Activated CD8-positive, alpha-beta memory T cell treated with anti-CD3 and anti-CD28 coated beads, Interleukin-2, amount 50 U/mL, for 4 hours (primary cell): ENCODE results near the gene MAGEB4.
"Not testable (repeated sequence)": the region's sequence is repeated elsewhere in the genome, so short reads cannot be mapped to it uniquely, and the experiment has no call there.

Source experiments
- DNase-seq: peaks from one replicate; pipeline ENCODE4 v3.0.0-alpha.2; 2020

The MAGEB4 gene, protein sequence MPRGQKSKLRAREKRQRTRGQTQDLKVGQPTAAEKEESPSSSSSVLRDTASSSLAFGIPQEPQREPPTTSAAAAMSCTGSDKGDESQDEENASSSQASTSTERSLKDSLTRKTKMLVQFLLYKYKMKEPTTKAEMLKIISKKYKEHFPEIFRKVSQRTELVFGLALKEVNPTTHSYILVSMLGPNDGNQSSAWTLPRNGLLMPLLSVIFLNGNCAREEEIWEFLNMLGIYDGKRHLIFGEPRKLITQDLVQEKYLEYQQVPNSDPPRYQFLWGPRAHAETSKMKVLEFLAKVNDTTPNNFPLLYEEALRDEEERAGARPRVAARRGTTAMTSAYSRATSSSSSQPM

DNA sequence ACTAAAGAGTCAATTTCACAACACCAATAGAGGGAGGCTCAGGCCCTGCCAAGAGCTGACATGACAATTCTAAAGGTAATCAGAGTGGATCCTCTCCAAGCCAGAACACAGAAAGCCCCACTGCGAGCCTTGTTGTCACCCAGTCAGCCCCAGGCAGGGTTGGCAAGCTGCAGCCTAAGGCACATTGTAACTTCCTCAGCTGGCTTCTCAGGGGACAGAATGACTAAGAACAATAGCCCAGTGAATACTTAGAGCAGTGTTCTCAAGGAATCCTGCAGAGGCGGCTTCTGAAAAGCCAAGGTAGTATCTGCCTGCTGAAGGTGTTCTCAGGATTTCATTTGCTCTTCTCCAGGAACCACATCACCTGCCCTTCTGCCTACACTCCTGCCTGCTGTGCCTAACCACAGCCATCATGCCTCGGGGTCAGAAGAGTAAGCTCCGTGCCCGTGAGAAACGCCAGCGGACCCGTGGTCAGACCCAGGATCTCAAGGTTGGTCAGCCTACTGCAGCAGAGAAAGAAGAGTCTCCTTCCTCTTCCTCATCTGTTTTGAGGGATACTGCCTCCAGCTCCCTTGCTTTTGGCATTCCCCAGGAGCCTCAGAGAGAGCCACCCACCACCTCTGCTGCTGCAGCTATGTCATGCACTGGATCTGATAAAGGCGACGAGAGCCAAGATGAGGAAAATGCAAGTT lies at the start of gene MAGEB4:
Gene MAGEB4, plus strand, starts transcription at position 277 of the 692 bp plus-strand sequence. Its CDS starts 136 bp downstream, at position 413.
- no peak for DNase-seq

DNA sequence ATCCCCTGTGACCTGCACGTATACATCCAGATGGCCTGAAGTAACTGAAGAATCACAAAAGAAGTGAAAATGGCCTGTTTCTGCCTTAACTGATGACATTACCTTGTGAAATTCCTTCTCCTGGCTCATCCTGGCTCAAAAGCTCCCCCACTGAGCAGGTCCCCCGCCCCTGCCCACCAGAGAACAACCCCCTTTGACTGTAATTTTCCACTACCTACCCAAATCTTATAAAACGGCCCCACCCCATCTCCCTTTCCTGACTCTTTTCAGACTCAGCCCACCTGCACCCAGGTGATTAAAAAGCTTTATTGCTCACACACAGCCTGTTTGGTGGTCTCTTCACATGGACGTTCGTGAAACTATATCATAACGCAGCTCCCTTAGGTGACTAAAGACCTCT lies 47.9 kb upstream of the MAGEB4 start:
- DNase-seq: not testable (repeated sequence)

DNA sequence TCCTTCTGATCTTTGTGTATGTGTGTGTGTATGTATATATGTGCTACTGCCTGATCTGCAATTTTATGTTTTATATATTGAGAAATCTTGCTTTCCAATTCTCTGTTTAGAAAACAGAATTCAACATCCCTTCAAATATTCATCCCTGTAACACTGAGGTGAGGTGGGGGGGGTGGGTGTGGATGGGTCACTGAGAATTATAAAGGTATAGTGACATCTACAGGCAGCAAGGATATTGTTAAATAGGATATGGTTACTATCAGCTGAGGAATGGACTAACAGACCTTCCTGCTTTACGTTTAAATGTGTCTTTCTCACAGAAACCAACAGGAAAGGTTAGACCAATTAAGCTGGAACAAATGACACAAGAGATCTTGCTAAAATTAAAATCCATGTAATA lies 45.5 kb upstream of the MAGEB4 start:
- DNase-seq: no peak

DNA sequence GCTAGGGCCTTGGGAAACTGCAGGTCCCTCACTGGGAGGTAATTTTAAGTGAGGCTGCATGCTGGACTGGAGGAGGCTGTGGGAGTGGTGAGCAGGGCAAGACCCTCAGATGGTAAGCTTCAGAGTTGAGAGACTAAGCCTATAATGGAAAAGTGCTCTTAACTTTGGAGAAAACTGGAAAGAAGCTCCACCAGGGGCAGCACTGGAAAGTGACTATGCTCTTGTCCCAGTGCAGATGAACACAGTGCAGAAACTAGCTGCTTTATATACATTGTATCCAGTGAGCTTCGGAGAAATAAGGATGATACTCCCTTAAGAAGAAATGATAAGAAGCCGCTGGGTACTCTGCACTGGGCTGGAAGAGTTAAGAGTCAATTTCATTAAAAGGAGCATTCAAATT lies 29.6 kb upstream of the MAGEB4 start:
- DNase-seq: no peak

DNA sequence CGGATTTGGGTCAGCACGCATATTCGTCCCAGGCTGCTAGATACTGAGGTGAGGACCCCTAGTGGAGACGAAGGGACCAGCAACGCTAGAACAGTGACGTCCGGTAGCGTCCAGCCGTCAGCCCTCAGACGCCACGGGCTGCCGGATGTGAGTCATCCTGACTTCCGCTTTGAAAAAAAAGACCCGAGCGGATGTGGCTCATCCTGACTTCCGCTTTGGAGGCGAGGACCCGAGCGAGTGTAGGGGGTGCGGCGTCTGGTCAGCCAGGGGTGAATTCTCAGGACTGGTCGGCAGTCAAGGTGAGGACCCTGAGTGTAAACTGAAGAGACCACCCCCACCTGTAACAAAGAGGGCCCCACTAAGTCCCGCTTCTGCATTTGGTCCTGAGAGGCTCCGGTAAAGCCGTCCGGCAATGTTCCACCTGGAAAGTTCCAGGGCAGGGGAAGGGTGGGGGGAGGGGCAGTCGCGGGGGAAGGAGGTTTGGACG lies 26.4 kb upstream of the MAGEB4 start, which contains the start of gene MAGEB2:
Gene MAGEB2, plus strand, starts transcription at position 207 of the 487 bp plus-strand sequence. CDS start 3,018 bp downstream, outside the sequence.
- DNase-seq: no peak

DNA sequence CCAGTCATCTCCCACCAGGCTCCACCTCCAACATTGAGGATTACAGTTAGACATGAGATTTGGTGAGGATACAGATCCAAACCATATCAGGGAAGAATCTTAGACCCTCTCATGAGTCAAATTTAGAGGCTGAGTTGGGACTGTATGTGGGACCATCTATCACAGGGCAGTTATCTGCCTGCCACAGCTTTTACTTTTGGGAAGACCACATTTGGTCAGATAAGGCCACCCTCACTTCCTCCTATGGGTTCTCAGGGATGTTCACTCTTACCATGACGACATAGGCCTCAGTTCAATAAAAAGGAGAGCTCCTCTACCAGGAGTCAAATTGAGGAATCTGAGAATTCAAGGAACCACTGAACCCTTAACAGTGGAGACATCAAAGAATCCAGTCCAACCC lies 24.3 kb upstream of the MAGEB4 start:
- no peak for DNase-seq

DNA sequence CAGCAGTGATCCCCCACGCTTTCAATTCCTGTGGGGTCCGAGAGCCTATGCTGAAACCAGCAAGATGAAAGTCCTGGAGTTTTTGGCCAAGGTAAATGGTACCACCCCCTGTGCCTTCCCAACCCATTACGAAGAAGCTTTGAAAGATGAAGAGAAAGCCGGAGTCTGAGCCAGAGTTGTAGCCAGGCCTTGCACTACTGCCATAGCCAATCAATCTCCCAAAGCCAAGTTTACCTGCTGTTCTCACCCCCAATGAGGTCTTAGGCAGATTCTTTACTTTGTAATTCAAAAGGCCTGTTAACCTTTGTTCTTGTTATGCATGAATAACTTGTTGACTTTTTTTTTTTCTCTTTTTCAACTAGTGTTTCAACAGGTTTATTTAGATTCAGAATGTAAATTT lies 22.4 kb upstream of the MAGEB4 start:
- DNase-seq: no peak

DNA sequence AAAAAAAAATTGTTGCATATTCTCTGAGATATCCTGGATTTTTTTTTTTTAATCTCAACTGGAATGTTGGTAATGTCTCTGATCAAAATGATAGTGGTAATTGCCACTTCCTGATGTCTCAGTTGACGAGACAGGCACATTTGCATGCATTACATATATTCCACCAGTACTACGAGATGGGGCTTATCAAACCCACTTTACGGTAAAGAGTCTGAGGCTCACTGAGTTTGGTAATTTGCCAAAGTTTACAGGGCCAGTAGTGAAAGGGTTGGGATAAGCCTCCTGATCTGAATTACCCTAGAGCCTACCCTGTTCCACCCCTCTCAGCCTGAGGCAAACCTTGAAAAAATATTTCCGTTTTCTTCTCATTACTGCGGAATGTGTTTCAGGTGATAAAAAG lies 21.1 kb upstream of the MAGEB4 start:
- no peak for DNase-seq

DNA sequence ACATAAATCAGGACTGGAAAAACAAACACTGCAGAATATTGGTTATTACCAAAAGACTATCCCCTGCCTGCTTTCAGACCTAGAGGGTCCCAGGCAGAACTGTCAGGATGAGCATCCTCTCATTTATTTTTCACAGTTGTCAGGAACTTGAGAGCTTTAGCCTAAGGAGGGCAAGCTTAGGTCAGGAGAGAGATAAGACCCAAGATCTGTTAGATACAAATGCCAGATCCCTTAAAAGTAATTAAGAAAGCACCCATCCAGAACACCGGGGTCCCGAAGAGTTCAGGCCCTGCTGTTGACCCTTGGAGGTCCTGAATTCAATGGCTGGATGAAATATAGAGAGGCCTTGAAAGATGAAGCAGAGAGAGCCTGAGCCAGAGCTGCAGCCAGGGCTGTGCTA lies 17.3 kb upstream of the MAGEB4 start:
- no peak for DNase-seq

DNA sequence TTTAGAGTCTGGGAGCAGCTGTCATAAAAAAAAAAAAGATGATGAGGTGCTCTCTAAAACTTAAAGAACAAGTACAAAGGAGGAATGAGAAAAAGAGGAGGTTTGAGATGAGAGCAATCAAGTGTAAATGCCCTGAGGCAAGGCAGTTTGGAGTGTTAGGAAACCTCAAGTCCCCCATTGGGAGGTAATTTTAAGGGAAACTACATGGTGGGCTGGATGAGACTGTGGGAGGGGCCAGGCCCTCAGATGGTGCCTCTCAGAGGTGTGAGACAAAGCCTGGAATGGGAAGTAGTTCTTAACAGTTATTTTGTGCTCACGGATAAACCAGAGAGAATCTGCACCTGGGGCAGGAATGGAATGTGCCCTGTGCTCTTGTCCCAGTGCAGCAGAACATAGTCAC lies 13.3 kb upstream of the MAGEB4 start:
- DNase-seq: no peak

DNA sequence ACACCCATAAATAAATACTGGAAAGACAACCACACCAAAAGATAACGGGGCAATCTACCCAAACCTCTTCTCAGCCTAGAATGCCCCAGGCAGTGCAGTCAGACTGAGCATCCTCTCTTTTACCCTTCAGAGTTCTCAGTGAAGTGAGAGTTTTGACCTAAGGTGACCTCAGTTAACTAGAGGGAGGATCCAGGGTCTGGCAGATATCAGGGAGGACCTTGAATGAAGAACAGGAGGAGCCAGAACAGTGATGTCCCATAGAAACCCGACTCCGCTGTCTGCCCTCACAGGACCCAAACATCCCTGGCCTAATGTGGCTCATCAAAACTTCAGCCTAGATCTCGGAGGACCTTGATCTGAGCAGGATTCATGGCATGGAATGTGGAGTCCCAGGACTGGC lies 11.4 kb upstream of the MAGEB4 start, which contains the start of gene MAGEB3:
Gene MAGEB3, plus strand, starts transcription at position 263 of the 400 bp plus-strand sequence. CDS start 5,268 bp downstream, outside the sequence.
- no peak for DNase-seq

DNA sequence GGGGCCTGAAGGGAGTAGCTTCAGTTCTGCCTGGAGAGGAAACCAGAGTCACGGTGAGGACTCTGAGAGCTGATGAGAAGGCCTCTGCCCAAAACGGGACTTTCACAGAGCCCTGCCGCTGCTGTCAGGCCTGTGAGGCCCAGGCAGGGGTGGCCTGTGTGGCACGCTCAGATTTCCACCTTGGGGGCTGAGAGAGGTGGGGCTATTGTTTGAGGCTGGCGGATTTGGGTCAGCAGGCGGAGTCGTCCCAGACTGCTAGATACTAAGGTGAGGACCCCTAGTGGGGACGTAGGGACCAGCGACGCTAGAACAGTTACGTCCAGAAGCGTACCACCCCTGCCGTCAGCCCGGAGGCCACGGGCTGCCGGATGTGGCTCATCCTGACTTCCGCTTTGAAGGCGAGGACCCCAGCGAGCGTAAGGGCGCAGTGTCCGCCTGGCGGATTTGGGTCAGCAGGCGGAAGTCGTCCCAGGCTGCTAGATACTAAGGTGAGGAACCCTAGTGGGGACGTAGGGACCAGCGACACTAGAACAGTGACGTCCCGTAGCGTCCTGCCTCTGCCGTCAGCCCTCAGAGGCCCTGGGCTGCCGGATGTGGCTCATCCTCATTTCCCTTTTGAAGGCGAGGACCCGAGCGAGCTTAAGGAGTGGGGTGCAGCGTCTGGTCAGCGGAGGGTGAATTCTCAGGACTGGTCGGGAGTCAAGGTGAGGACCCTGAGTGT lies 5.1 kb downstream of the MAGEB4 start, which contains the start of gene MAGEB1:
Gene MAGEB1, plus strand, starts transcription at position 378 of the 721 bp plus-strand sequence. CDS start 3,348 bp downstream, outside the sequence.
- DNase-seq: no peak

DNA sequence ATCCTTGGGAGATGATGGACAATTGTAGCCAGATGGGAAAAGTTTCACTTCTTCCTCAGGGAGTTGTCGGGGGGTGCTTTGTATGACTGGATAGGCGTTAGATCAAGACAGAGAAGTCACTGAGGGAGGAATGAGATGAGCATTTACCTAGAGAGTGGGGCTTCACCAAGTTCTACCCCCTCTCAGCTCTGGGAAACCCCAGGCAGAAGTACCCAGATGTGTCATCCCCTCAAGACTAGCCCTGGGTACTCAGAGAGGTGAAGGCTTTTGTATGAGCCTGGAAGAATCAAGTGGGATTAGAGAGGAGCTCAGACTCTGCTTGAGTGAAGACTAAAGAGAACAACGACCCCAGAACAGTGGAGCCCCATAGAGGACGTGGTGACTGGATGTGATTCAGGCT lies 7.1 kb downstream of the MAGEB4 start:
- DNase-seq: no peak

DNA sequence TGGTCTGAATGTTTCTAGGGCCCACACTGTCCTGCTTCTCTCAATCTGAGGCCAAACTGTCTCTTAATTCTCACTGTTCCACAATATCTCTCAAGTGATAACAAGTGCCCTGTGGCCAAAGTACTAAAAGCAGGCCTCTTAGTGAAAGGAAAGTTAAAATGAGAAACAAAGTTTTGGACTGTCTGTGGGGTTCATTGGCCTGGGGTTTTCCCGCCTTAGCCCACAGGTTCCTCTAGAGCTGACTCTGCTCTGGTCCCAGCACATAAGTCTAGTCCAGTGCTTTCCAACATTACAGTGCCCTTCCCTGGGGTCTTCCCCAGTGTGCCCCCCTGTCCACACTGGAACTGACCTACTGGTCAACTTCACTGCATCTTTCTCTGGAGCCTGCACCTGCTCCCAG lies 11.5 kb downstream of the MAGEB4 start:
- DNase-seq: no peak

DNA sequence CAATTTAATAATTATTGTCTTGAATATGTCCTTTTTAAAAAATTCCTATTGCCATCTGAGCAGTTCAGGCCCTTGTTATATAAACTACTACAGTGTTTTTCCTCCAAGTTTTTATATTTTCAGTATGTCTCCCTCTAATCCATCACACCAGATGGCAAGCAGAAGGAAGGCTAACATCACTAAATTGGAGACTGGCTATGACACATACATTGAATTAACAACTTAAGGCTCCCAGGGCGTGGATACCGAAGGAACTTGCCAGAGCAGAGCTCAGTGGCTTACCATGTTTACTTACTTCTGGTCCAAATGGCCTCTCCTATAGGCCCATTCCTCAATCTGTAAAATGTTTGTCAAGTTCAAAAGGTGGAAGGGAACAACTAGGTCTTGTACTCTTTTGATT lies 18.1 kb downstream of the MAGEB4 start:
- DNase-seq: no peak

DNA sequence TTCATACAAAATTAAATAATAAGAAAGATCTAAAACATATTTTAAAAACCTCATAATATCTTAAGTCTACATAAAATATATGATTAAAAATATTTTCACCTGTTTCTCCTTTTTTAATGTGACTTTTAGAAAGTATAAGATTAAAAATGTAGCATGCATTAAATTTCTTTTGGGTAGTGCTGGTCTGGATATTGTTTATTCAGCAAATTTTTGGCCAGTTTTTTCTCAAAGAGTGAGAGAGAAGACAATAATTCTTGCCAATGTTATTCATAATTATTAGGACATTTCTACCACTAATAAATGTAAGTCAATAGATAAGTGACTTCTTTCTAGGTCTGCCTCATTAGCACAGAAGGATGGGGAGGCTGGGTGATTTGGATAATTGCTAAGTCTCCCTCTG lies 19.2 kb downstream of the MAGEB4 start:
- no peak for DNase-seq

DNA sequence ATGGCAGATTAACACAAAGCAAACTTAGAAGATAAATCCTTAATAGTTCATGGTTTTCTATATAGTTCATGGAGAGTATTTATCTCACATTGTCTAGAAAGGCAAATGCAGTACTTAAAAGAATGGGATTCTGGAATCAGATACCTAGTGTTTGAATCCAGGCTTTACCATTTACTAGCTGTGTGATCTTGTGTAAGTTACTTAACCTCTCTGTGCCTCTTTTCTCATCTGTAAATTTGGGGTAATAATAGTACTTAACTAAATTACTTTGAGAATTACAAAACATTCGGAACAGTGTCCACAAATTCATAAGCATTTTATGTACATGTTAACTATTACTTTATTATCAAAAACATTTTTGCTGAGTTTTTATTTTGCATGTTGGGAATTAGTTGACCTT lies 21.0 kb downstream of the MAGEB4 start:
- no peak for DNase-seq

DNA sequence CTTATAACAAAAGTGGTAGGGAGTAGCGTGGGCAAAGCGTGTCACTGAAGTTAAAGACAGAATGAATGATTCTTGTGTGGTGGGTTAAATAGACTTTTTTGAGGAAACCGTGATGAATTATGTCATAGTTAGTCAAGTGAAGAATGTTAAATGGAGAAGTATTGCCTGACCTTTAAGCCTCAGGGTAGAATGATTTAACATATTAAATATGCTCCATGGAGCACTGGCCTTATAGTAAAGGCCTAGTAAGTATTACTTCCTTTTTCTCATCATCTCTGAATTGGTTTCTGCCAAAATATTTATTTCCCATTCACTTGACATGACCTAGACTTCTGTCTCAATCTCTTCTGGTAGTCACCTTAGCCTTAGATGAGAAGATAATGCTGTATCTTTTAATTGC lies 28.8 kb downstream of the MAGEB4 start:
- DNase-seq: no peak

DNA sequence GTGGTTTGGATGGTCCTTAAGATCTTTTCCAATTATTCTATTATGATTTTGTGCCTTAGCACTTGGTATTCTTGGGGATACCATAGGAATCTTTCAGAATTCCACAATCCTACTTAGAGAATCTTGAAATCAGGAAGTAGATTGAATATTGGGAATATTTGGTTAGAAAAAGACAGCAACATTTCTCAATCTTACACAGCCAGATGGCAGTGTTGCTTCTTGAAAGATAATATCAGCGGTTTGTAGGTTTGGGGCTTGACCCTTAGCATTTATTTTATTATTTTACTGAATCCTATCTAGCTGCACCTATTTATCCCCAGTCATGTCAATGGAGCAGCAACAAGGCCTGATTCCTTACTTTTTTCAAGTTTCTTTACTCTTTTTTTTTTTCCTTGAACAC lies 33.7 kb downstream of the MAGEB4 start:
- no peak for DNase-seq

DNA sequence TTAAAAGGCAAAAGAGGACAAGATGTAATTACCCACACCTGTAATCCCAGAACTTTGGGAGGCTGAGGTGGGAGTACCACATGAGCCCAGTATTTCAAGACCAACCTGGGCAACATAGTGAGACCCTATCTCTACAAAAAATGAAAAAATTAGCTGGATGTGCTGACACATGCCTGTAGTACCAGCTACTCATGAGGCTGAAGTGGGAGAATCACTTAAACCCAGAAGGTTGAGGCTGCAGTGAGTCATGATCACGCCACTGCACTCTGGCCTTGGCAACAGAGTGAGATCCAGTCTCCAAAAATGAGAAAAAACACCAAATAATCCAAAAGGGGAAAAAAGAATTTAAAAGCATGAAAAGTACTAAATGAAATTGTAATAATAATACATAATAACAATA lies 36.6 kb downstream of the MAGEB4 start:
- DNase-seq: no peak

DNA sequence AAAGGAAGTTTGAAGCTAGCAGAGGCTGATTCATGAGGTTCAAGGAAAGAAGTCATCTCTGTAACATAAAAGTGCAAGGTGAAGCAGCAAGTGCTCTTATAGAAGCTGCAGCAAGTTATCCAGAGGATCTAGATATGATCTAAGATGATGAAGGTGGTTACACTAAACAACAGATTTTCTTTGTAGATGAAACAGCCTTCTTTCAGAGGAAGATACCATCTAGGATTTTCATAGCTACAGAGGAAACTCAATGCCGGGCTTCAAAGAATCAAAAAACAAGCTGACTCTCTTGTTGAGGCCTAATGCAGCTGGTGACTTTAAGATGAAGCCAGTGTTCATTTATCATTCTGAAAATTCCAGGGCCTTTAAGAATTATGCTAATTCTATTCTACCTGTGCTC lies 38.6 kb downstream of the MAGEB4 start:
- no peak for DNase-seq

DNA sequence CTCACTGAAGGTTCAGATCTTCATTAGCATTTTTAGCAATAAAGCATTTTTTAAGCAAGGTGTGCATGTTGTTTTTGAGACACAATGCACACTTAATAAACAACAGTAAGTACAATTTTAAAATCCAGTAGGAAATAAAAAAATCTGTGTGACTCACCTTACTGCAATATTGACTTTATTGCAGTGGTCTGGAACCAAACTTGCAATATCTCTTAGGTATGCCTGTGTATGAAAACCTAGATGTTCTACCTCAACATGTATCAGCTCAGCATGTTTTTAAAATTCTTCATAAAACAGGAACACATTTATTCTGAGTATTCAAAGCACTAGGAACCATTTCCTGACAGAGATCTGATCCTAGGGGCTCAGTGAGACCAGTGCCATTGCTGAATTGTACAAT lies 40.7 kb downstream of the MAGEB4 start:
- no peak for DNase-seq

DNA sequence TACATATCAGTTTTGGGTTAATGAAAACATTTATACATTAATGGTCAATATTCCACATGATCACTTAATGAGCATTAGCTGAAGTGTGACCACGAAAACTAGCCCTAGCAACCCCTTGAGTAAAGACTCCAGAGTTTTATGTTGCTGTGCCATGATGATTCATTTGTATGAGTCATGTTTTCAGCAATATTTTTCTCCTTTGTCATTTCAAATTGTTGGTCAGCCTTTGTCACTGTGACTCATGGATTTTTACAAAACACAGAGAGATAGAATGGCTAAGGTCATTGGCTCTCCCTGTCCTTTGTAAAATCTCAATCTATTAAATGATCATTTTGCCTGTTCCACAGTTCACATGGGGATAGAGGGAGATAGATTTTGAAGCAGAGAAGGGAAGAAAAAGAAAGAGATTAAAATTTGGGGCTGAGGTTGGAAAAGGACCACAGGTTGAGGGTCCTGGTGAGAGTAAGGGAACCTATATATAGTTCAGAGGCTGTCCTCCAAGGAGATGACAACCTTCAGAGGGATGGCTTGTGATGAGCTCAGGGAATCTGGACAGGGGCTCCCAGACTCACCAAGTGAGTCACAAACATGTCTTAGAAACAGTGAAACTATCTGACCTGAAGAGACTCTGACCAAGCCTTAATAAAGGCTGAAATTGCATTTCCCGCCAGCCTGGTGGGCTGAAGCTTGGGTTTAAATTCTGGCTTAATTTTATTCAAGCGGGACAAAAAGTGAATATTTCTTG lies 41.8 kb downstream of the MAGEB4 start:
- DNase-seq: no peak
